ENCODE results near the gene SEZ6L2.
"Not testable (repeated sequence)": the region's sequence is repeated elsewhere in the genome, so short reads cannot be mapped to it uniquely, and the experiment has no call there.

Gene SEZ6L2

GRCh38 chr16:29889372-29889771 is 10.0 kb downstream of the SEZ6L2 start:
- not testable (repeated sequence) for H3K36me3 ChIP-seq (ENCODE audit: control insufficient read depth in 1 of 2, insufficient read depth in 2 of 2, low read length in 2 of 2); H3K27me3 ChIP-seq (ENCODE audit: control insufficient read depth in 1 of 2, insufficient read depth in 2 of 2, low read length in 2 of 2)

GRCh38 chr16:29883987-29884386 is 15.4 kb downstream of the SEZ6L2 start:
- Histone ChIP-seq H3K9ac (ENCODE audit: low read depth in 1 of 2, low read length in 2 of 2) (no peak overlapping the region), H3K36me3 (ENCODE audit: control insufficient read depth in 1 of 2, insufficient read depth in 2 of 2, low read length in 2 of 2) (no peaks in the 10 kb centered on the region), H3K27me3 (ENCODE audit: control insufficient read depth in 1 of 2, insufficient read depth in 2 of 2, low read length in 2 of 2) (no peaks in the 10 kb centered on the region), H3K4me3 (ENCODE audit: low read depth in 1 of 2, low read length in 2 of 2) (no peak overlapping the region), H3K27ac (ENCODE audit: low read depth, low read length) (no peak overlapping the region), H3K9me3 (ENCODE audit: control insufficient read depth in 1 of 2, low read length in 2 of 2) (no peaks in the 10 kb centered on the region), H3K4me1 (ENCODE audit: control insufficient read depth in 1 of 2, insufficient read depth in 2 of 2, low read length in 2 of 2) (no peaks in the 10 kb centered on the region)

More at GRCh38 chr16:29889372-29889771, 10.0 kb downstream of the SEZ6L2 start:
- peaks cover 14 to 16% of the 10 kb centered on the region in 2 donors for H3K4me1 ChIP-seq (ENCODE audit: control insufficient read depth in 1 of 2, insufficient read depth in 2 of 2, low read length in 2 of 2)
- not testable (repeated sequence) for H3K27ac ChIP-seq (ENCODE audit: low read depth, low read length); H3K4me3 ChIP-seq (ENCODE audit: low read depth in 1 of 2, low read length in 2 of 2); H3K9me3 ChIP-seq (ENCODE audit: control insufficient read depth in 1 of 2, low read length in 2 of 2); H3K9ac ChIP-seq (ENCODE audit: low read depth in 1 of 2, low read length in 2 of 2)

GRCh38 chr16:29881050-29881449 is 18.3 kb downstream of the SEZ6L2 start:
- H3K27ac ChIP-seq (ENCODE audit: low read depth, low read length) = no peak overlapping the region
- no peak overlapping the region for H3K9ac ChIP-seq (ENCODE audit: low read depth in 1 of 2, low read length in 2 of 2)
- no peaks in the 10 kb centered on the region for H3K9me3 ChIP-seq (ENCODE audit: control insufficient read depth in 1 of 2, low read length in 2 of 2)
- no peak overlapping the region for H3K4me3 ChIP-seq (ENCODE audit: low read depth in 1 of 2, low read length in 2 of 2)
- H3K27me3 ChIP-seq (ENCODE audit: control insufficient read depth in 1 of 2, insufficient read depth in 2 of 2, low read length in 2 of 2) = peaks cover 7 to 12% of the 10 kb centered on the region in 2 donors
- no peaks in the 10 kb centered on the region for H3K36me3 ChIP-seq (ENCODE audit: control insufficient read depth in 1 of 2, insufficient read depth in 2 of 2, low read length in 2 of 2)
- H3K4me1 ChIP-seq (ENCODE audit: control insufficient read depth in 1 of 2, insufficient read depth in 2 of 2, low read length in 2 of 2) = peaks cover 0 to under 1% of the 10 kb centered on the region in 2 donors

GRCh38 chr16:29878172-29878571 is 21.2 kb downstream of the SEZ6L2 start:
- peaks cover 9 to 12% of the 10 kb centered on the region in 2 donors for H3K27me3 ChIP-seq (ENCODE audit: control insufficient read depth in 1 of 2, insufficient read depth in 2 of 2, low read length in 2 of 2)
- H3K9ac ChIP-seq (ENCODE audit: low read depth in 1 of 2, low read length in 2 of 2) = no peak overlapping the region
- no peak overlapping the region for H3K27ac ChIP-seq (ENCODE audit: low read depth, low read length)
- H3K4me3 ChIP-seq (ENCODE audit: low read depth in 1 of 2, low read length in 2 of 2) = no peak overlapping the region
- no peaks in the 10 kb centered on the region for H3K36me3 ChIP-seq (ENCODE audit: control insufficient read depth in 1 of 2, insufficient read depth in 2 of 2, low read length in 2 of 2)
- H3K4me1 ChIP-seq (ENCODE audit: control insufficient read depth in 1 of 2, insufficient read depth in 2 of 2, low read length in 2 of 2) = peaks cover 0 to 3% of the 10 kb centered on the region in 2 donors
- H3K9me3 ChIP-seq (ENCODE audit: control insufficient read depth in 1 of 2, low read length in 2 of 2) = no peaks in the 10 kb centered on the region

- Histone ChIP-seq H3K9ac (ENCODE audit: low read depth in 1 of 2, low read length in 2 of 2) (no peak overlapping the region), H3K27ac (ENCODE audit: low read depth, low read length) (no peak overlapping the region), H3K27me3 (ENCODE audit: control insufficient read depth in 1 of 2, insufficient read depth in 2 of 2, low read length in 2 of 2) (peaks cover 9 to 12% of the 10 kb centered on the region in 2 donors), H3K4me3 (ENCODE audit: low read depth in 1 of 2, low read length in 2 of 2) (no peak overlapping the region), H3K4me1 (ENCODE audit: control insufficient read depth in 1 of 2, insufficient read depth in 2 of 2, low read length in 2 of 2) (peaks cover 0 to 3% of the 10 kb centered on the region in 2 donors), H3K9me3 (ENCODE audit: control insufficient read depth in 1 of 2, low read length in 2 of 2) (no peaks in the 10 kb centered on the region), H3K36me3 (ENCODE audit: control insufficient read depth in 1 of 2, insufficient read depth in 2 of 2, low read length in 2 of 2) (no peaks in the 10 kb centered on the region)
These were observed 21.9 kb downstream of the SEZ6L2 start for GRCh38 chr16:29877266-29877961.

- H3K4me3 ChIP-seq (ENCODE audit: low read depth in 1 of 2, low read length in 2 of 2) = peak overlapping the region; percentile 22 to 43
- no peak overlapping the region for H3K27ac ChIP-seq (ENCODE audit: low read depth, low read length)
- no peaks in the 10 kb centered on the region for H3K36me3 ChIP-seq (ENCODE audit: control insufficient read depth in 1 of 2, insufficient read depth in 2 of 2, low read length in 2 of 2)
- no peaks in the 10 kb centered on the region for H3K9me3 ChIP-seq (ENCODE audit: control insufficient read depth in 1 of 2, low read length in 2 of 2)
- H3K27me3 ChIP-seq (ENCODE audit: control insufficient read depth in 1 of 2, insufficient read depth in 2 of 2, low read length in 2 of 2) = peaks cover 9 to 12% of the 10 kb centered on the region in 2 donors
- H3K4me1 ChIP-seq (ENCODE audit: control insufficient read depth in 1 of 2, insufficient read depth in 2 of 2, low read length in 2 of 2) = peaks cover 0 to 3% of the 10 kb centered on the region in 2 donors
- no peak overlapping the region for H3K9ac ChIP-seq (ENCODE audit: low read depth in 1 of 2, low read length in 2 of 2)
These were observed 22.6 kb downstream of the SEZ6L2 start for GRCh38 chr16:29876594-29877249.

GRCh38 chr16:29876217-29876593 is 23.1 kb downstream of the SEZ6L2 start:
- Histone ChIP-seq H3K27me3 (ENCODE audit: control insufficient read depth in 1 of 2, insufficient read depth in 2 of 2, low read length in 2 of 2) (peaks cover 9 to 12% of the 10 kb centered on the region in 2 donors), H3K36me3 (ENCODE audit: control insufficient read depth in 1 of 2, insufficient read depth in 2 of 2, low read length in 2 of 2) (no peaks in the 10 kb centered on the region), H3K27ac (ENCODE audit: low read depth, low read length) (no peak overlapping the region), H3K4me3 (ENCODE audit: low read depth in 1 of 2, low read length in 2 of 2) (peak overlapping the region in 1 of 2 donors; percentile 22), H3K9me3 (ENCODE audit: control insufficient read depth in 1 of 2, low read length in 2 of 2) (no peaks in the 10 kb centered on the region), H3K4me1 (ENCODE audit: control insufficient read depth in 1 of 2, insufficient read depth in 2 of 2, low read length in 2 of 2) (peaks cover 0 to 3% of the 10 kb centered on the region in 2 donors), H3K9ac (ENCODE audit: low read depth in 1 of 2, low read length in 2 of 2) (no peak overlapping the region)

GRCh38 chr16:29875206-29875605 is 24.1 kb downstream of the SEZ6L2 start:
- H3K36me3 ChIP-seq (ENCODE audit: control insufficient read depth in 1 of 2, insufficient read depth in 2 of 2, low read length in 2 of 2) = no peaks in the 10 kb centered on the region
- H3K27ac ChIP-seq (ENCODE audit: low read depth, low read length) = no peak overlapping the region
- peaks cover 0 to 3% of the 10 kb centered on the region in 2 donors for H3K4me1 ChIP-seq (ENCODE audit: control insufficient read depth in 1 of 2, insufficient read depth in 2 of 2, low read length in 2 of 2)
- peaks cover 9 to 12% of the 10 kb centered on the region in 2 donors for H3K27me3 ChIP-seq (ENCODE audit: control insufficient read depth in 1 of 2, insufficient read depth in 2 of 2, low read length in 2 of 2)
- no peak overlapping the region for H3K4me3 ChIP-seq (ENCODE audit: low read depth in 1 of 2, low read length in 2 of 2)
- no peak overlapping the region for H3K9ac ChIP-seq (ENCODE audit: low read depth in 1 of 2, low read length in 2 of 2)
- H3K9me3 ChIP-seq (ENCODE audit: control insufficient read depth in 1 of 2, low read length in 2 of 2) = no peaks in the 10 kb centered on the region

GRCh38 chr16:29873319-29873718 is 26.0 kb downstream of the SEZ6L2 start:
- Histone ChIP-seq H3K27ac (ENCODE audit: low read depth, low read length) (no peak overlapping the region), H3K27me3 (ENCODE audit: control insufficient read depth in 1 of 2, insufficient read depth in 2 of 2, low read length in 2 of 2) (peaks cover 9 to 12% of the 10 kb centered on the region in 2 donors), H3K4me3 (ENCODE audit: low read depth in 1 of 2, low read length in 2 of 2) (no peak overlapping the region), H3K9ac (ENCODE audit: low read depth in 1 of 2, low read length in 2 of 2) (no peak overlapping the region), H3K9me3 (ENCODE audit: control insufficient read depth in 1 of 2, low read length in 2 of 2) (no peaks in the 10 kb centered on the region), H3K4me1 (ENCODE audit: control insufficient read depth in 1 of 2, insufficient read depth in 2 of 2, low read length in 2 of 2) (peaks cover 0 to 3% of the 10 kb centered on the region in 2 donors), H3K36me3 (ENCODE audit: control insufficient read depth in 1 of 2, insufficient read depth in 2 of 2, low read length in 2 of 2) (no peaks in the 10 kb centered on the region)

- H3K36me3 ChIP-seq (ENCODE audit: control insufficient read depth in 1 of 2, insufficient read depth in 2 of 2, low read length in 2 of 2) = no peaks in the 10 kb centered on the region
These were observed 27.4 kb downstream of the SEZ6L2 start for GRCh38 chr16:29871822-29872546.

More at GRCh38 chr16:29871822-29872546, 27.4 kb downstream of the SEZ6L2 start:
- peaks cover 4% of the 10 kb centered on the region in 2 donors for H3K27me3 ChIP-seq (ENCODE audit: control insufficient read depth in 1 of 2, insufficient read depth in 2 of 2, low read length in 2 of 2)
- H3K4me1 ChIP-seq (ENCODE audit: control insufficient read depth in 1 of 2, insufficient read depth in 2 of 2, low read length in 2 of 2) = peaks cover 0 to 3% of the 10 kb centered on the region in 2 donors
- no peaks in the 10 kb centered on the region for H3K9me3 ChIP-seq (ENCODE audit: control insufficient read depth in 1 of 2, low read length in 2 of 2)
- H3K4me3 ChIP-seq (ENCODE audit: low read depth in 1 of 2, low read length in 2 of 2) = no peak overlapping the region
- no peak overlapping the region for H3K27ac ChIP-seq (ENCODE audit: low read depth, low read length)
- H3K9ac ChIP-seq (ENCODE audit: low read depth in 1 of 2, low read length in 2 of 2) = no peak overlapping the region

Data from duodenal mucosa (tissue), 2 donors.